Mesendoderm (in vitro differentiated cells): ENCODE results near the gene GABRD.
"Not testable (repeated sequence)": the region's sequence is repeated elsewhere in the genome, so short reads cannot be mapped to it uniquely, and the experiment has no call there.

ENCODE experiments used
- DNase-seq: peaks from one replicate; pipeline ENCODE4 v3.0.0; 2013
- H2AK5ac ChIP-seq: 2 replicates; pipeline ENCODE4 v1.6.1; 2013; ENCODE audit warnings: low read length, inconsistent platforms
- H2BK120ac ChIP-seq: 2 replicates; pipeline ENCODE4 v1.6.1; 2013; ENCODE audit warnings: low read depth, mild to moderate bottlenecking, low read length, moderate library complexity, mixed read lengths
- H2BK15ac ChIP-seq: replicated peaks from 2 replicates; pipeline ENCODE4 v1.6.1; 2013; ENCODE audit warnings: low read depth, mild to moderate bottlenecking, moderate library complexity
- H2BK5ac ChIP-seq: 2 replicates; pipeline ENCODE4 v1.6.1; 2013; ENCODE audit warnings: low read length, inconsistent platforms
- H3K18ac ChIP-seq: 2 replicates; pipeline ENCODE4 v1.6.1; 2013; ENCODE audit warnings: mild to moderate bottlenecking, low read length, mixed read lengths
- H3K23ac ChIP-seq: one replicate; pipeline ENCODE4 v1.6.1; 2013; ENCODE audit warnings: low read length
- H3K27ac ChIP-seq: 2 replicates; pipeline ENCODE4 v1.5.1; 2013; ENCODE audit warnings: low read depth, mild to moderate bottlenecking, inconsistent platforms, low read length, moderate library complexity
- H3K27me3 ChIP-seq: 2 replicates; pipeline ENCODE4 v1.6.1; 2013; ENCODE audit warnings: low read length, control low read depth, mild to moderate bottlenecking, inconsistent platforms; ENCODE audit not compliant: insufficient read depth, poor library complexity
- H3K36me3 ChIP-seq: 2 replicates; pipeline ENCODE4 v1.6.1; 2013; ENCODE audit warnings: low read length, inconsistent platforms; ENCODE audit not compliant: control insufficient read depth, insufficient read depth
- H3K4ac ChIP-seq: one replicate; pipeline ENCODE4 v1.6.1; 2013; ENCODE audit warnings: low read depth, mild to moderate bottlenecking, low read length, moderate library complexity
- H3K4me1 ChIP-seq: 2 replicates; pipeline ENCODE4 v1.6.1; 2013; ENCODE audit warnings: low read depth, low read length, inconsistent platforms; ENCODE audit not compliant: control insufficient read depth
- H3K4me2 ChIP-seq: 2 replicates; pipeline ENCODE4 v1.6.1; 2013; ENCODE audit warnings: low read length
- H3K4me3 ChIP-seq: 2 replicates; pipeline ENCODE4 v1.5.1; 2013; ENCODE audit warnings: mild to moderate bottlenecking, low read length
- H3K56ac ChIP-seq: one replicate; pipeline ENCODE4 v1.6.1; 2013; ENCODE audit warnings: low read length
- H3K79me1 ChIP-seq: 2 replicates; pipeline ENCODE4 v1.6.1; 2013; ENCODE audit warnings: low read length, inconsistent platforms
- H3K79me2 ChIP-seq: 2 replicates; pipeline ENCODE4 v1.6.1; 2013; ENCODE audit warnings: mild to moderate bottlenecking, low read length; ENCODE audit not compliant: control insufficient read depth, insufficient read depth
- H3K9ac ChIP-seq: 2 replicates; pipeline ENCODE4 v1.6.1; 2013; ENCODE audit warnings: low read length, inconsistent platforms
- H4K5ac ChIP-seq: one replicate; pipeline ENCODE4 v1.6.1; 2013; ENCODE audit warnings: low read length
- H4K8ac ChIP-seq: one replicate; pipeline ENCODE4 v1.6.1; 2013; ENCODE audit warnings: low read depth, mild to moderate bottlenecking, control low read depth, low read length, moderate library complexity
- WGBS: extraction: QIAGEN DNeasy Blood & Tissue Kit; methylation state at CpG from one replicate; pipeline ENCODE4 v1.1.7; 2013; ENCODE audit warnings: low lambda C conversion rate, missing lambda C conversion rate; ENCODE audit not compliant: insufficient coverage; ENCODE audit errors: extremely low coverage; 5-methylcytosine and 5-hydroxymethylcytosine counted together

The GABRD gene

DNA sequence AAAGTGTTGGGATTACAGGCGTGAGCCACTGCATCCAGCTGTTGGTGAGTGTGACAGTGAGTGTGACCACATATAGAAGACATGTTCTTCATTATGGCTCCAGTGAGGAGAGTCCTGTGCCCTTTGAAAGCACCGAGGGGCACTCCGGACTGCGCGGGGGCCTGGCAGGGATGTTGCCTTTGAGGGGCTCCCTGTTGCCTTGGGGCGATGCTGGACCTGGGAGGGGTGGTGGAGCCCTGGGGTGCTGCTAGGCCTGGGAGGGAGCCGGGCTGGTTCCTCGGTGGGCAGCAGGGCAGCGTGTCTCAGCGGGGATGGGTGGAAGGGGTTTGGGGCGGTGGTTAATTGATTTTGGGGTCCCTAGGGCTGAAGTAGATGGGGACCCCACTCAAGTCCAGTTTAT is 41.0 kb upstream of the GABRD start:
- Histone ChIP-seq H3K27ac (no peak overlapping the region), H3K79me2 (no peaks in the 10 kb centered on the region), H3K4ac (no peak overlapping the region), H3K4me3 (no peak overlapping the region), H2BK120ac (no peak overlapping the region), H2BK15ac (no peak overlapping the region), H3K23ac (no peak overlapping the region), H2AK5ac (no peak overlapping the region), H3K79me1 (no peaks in the 10 kb centered on the region), H3K4me1 (no peaks in the 10 kb centered on the region), H3K9ac (no peak overlapping the region), H2BK5ac (no peak overlapping the region), H3K18ac (no peak overlapping the region), H4K8ac (no peak overlapping the region), H4K5ac (no peak overlapping the region), H3K27me3 (no peaks in the 10 kb centered on the region), H3K36me3 (no peaks in the 10 kb centered on the region), H3K56ac (no peak overlapping the region), H3K4me2 (no peak overlapping the region)
- WGBS, result no CpG with 5 or more reads among the region's 11 CpGs
- DNase-seq, result no peak

DNA sequence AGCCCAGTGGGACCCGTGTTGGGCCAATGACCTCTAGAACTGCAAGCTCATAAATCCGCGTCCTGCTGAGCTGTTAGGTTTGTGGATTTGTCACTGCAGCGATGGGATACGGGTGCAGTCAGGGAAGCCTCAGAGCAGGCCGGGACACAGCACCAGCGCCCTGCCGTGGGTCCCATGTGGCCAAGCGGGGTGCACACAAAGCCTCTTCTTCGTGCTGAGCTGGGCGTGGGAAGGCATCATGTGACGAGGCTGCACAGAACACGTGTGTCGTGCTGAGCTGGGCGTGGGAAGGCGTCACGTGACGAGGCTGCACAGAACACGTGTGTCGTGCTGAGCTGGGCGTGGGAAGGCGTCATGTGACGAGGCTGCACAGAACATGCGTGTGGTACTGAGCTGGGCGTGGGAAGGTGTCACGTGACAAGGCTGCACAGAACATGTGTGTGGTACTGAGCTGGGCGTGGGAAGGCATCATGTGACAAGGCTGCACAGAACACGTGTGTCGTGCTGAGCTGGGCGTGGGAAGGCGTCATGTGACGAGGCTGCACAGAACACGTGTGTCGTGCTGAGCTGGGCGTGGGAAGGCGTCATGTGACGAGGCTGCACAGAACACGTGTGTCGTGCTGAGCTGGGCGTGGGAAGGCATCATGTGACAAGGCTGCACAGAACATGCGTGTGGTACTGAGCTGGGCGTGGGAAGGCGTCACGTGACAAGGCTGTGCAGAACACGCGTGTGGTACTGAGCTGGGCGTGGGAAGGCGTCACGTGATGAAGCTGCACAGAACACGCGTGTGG is 40.3 kb upstream of the GABRD start:
- DNase-seq, H2BK120ac ChIP-seq, H3K9ac ChIP-seq, H4K8ac ChIP-seq, H3K56ac ChIP-seq, H4K5ac ChIP-seq, H2BK15ac ChIP-seq, H3K79me2 ChIP-seq, H3K79me1 ChIP-seq, H2AK5ac ChIP-seq, H3K27me3 ChIP-seq, H3K4me2 ChIP-seq, H3K27ac ChIP-seq, H2BK5ac ChIP-seq, H3K4ac ChIP-seq, H3K23ac ChIP-seq, H3K4me1 ChIP-seq, H3K18ac ChIP-seq, H3K4me3 ChIP-seq, H3K36me3 ChIP-seq: not testable (repeated sequence)
- no CpG with 5 or more reads among the region's 51 CpGs for WGBS

DNA sequence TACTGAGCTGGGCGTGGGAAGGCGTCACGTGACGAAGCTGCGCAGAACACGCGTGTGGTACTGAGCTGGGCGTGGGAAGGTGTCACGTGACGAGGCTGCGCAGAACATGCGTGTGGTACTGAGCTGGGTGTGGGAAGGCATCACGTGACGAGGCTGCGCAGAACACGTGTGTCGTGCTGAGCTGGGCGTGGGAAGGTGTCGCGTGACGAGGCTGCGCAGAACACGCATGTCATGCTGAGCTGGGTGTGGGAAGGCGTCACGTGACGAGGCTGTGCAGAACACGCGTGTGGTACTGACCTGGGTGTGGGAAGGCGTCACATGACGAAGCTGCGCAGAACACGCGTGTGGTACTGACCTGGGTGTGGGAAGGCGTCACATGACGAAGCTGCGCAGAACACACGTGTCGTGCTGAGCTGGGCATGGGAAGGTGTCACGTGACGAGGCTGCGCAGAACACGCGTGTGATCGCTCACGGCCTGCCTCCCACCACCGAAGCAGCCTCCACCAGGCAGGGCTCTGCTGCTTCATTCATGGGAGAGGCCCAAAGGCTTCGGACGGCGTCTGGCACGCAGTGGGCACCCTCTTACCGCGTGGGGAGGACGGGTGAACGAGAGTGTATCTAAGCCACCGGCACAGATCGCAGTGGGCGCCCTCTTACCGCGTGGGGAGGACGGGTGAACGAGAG is 39.5 kb upstream of the GABRD start:
- Histone ChIP-seq H2BK15ac (no peak overlapping the region), H3K56ac (no peak overlapping the region), H2BK5ac (no peak overlapping the region), H3K27ac (no peak overlapping the region), H3K36me3 (no peaks in the 10 kb centered on the region), H2AK5ac (no peak overlapping the region), H3K79me1 (no peaks in the 10 kb centered on the region), H3K79me2 (no peaks in the 10 kb centered on the region), H3K18ac (no peak overlapping the region), H3K23ac (no peak overlapping the region), H3K4me3 (no peak overlapping the region), H4K8ac (no peak overlapping the region), H3K9ac (no peak overlapping the region), H3K4me1 (no peaks in the 10 kb centered on the region), H3K27me3 (no peaks in the 10 kb centered on the region), H4K5ac (no peak overlapping the region), H3K4me2 (no peak overlapping the region), H3K4ac (no peak overlapping the region), H2BK120ac (no peak overlapping the region)
- no peak for DNase-seq
- WGBS, result no CpG with 5 or more reads among the region's 61 CpGs

DNA sequence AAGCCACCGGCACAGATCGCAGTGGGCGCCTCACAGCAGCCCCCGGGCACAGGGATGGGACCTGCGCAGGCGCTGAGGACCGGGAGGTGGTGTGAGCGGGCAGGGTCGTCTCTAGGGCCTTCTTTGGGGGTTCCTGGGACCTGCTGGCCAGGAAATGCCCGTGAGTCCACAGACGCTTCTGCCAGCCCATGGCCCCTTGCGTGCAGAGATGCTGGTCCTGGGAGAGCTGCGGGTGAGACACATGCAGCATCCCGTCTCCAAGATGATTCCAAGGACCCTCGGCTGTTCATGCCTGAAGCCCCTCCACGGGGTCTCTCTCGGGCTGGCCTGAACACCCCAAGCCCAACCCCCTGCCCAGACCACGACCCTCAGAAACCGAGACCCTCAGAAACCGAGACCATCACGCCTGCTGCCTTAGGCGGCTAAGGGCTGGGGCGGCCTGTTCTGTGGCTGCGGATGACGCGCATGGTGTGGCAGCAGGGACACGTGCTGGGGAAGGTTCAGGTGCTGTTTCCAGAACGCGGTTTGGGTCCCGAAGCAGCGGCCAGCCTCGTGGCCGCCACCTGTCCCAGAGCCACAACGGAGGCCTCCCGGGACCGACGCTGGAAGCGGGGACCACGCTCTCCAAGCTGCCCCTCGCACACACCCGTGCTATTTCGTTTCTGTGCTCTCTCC is 38.5 kb upstream of the GABRD start:
- Histone ChIP-seq H2BK5ac (no peak overlapping the region), H3K9ac (no peak overlapping the region), H3K36me3 (no peaks in the 10 kb centered on the region), H2BK15ac (no peak overlapping the region), H3K4me3 (no peak overlapping the region), H3K79me1 (no peaks in the 10 kb centered on the region), H3K56ac (no peak overlapping the region), H3K23ac (no peak overlapping the region), H3K27ac (no peak overlapping the region), H3K4me1 (no peaks in the 10 kb centered on the region), H3K18ac (no peak overlapping the region), H4K5ac (no peak overlapping the region), H3K4ac (no peak overlapping the region), H2BK120ac (no peak overlapping the region), H3K27me3 (no peaks in the 10 kb centered on the region), H3K4me2 (no peak overlapping the region), H2AK5ac (no peak overlapping the region), H3K79me2 (no peaks in the 10 kb centered on the region), H4K8ac (no peak overlapping the region)
- DNase-seq, result no peak
- WGBS, result no CpG with 5 or more reads among the region's 42 CpGs

DNA sequence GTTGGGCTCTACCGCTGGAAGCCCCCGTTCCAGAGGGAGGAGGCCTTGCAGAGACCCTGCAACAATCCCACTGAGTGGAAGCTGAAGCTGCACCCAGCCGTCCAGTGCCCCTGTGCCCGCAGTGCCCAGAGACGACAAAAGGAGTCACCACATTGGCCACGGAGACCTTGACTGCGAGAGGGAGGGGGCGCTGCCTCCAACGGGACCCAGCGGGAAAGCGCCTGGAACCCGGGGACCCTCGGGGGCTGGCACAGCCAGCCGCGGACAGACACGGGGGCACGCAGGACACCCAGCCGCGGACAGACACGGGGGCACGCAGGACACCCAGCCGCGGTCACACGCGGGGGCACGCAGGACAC is 38.0 kb upstream of the GABRD start:
- no peak overlapping the region for H3K18ac ChIP-seq
- no peak overlapping the region for H3K9ac ChIP-seq
- H3K27me3 ChIP-seq, result no peaks in the 10 kb centered on the region
- no peaks in the 10 kb centered on the region for H3K79me2 ChIP-seq
- H3K23ac ChIP-seq, result no peak overlapping the region
- H3K56ac ChIP-seq, result no peak overlapping the region
- H3K79me1 ChIP-seq, result no peaks in the 10 kb centered on the region
- H3K27ac ChIP-seq, result no peak overlapping the region
- H3K4me2 ChIP-seq, result no peak overlapping the region
- H3K4ac ChIP-seq, result no peak overlapping the region
- H3K4me1 ChIP-seq, result no peaks in the 10 kb centered on the region
- H3K4me3 ChIP-seq, result no peak overlapping the region
- no peak overlapping the region for H2BK120ac ChIP-seq
- H3K36me3 ChIP-seq, result no peaks in the 10 kb centered on the region
- WGBS, result no CpG with 5 or more reads among the region's 26 CpGs
- no peak for DNase-seq
- H4K5ac ChIP-seq, result no peak overlapping the region
- H2AK5ac ChIP-seq, result no peak overlapping the region
- no peak overlapping the region for H2BK5ac ChIP-seq
- no peak overlapping the region for H2BK15ac ChIP-seq
- no peak overlapping the region for H4K8ac ChIP-seq
